Retinal pigment epithelial cell (primary cell): ENCODE measurements around the gene C1QTNF12.

Source experiments
- DNase-seq: peaks from one replicate; pipeline ENCODE4 v3.0.0-alpha.2; 2010; ENCODE audit warnings: low read depth
- H3K4me3 ChIP-seq: 2 replicates; pipeline ENCODE4 v1.5.1; 2011; ENCODE audit warnings: mild to moderate bottlenecking, low read length, control low read depth, moderate library complexity
- CTCF ChIP-seq: conservative IDR thresholded peaks from 2 replicates; pipeline ENCODE4 v1.5.1; 2011; ENCODE audit warnings: low read depth, low read length, control low read depth, inconsistent platforms

Gene C1QTNF12

GRCh38 chr1:1233567-1233892, 13.0 kb downstream of the C1QTNF12 start:
- TF ChIP-seq CTCF = no peak
- no peak overlapping the region for H3K4me3 ChIP-seq
- DNase-seq = no peak

GRCh38 chr1:1232796-1233566, 13.5 kb downstream of the C1QTNF12 start:
- DNase-seq = no peak
- no peak overlapping the region for H3K4me3 ChIP-seq
- TF ChIP-seq CTCF = no peak

GRCh38 chr1:1232208-1232795, 14.2 kb downstream of the C1QTNF12 start, which contains the start of gene B3GALT6:
B3GALT6 (plus strand) TSS chr1:1232237; CDS start chr1:1232279, 42 bp downstream.
- no peak for DNase-seq
- peak within 1 kb of the TSS; percentile 77 for H3K4me3 ChIP-seq
- no peak for TF ChIP-seq CTCF

GRCh38 chr1:1231400-1232207, 14.9 kb downstream of the C1QTNF12 start, which contains the start of gene SDF4:
SDF4 (minus strand) TSS chr1:1232001; CDS start chr1:1228772, 3,229 bp downstream.
- TF ChIP-seq CTCF = no peak
- peak within 1 kb of the TSS; percentile 77 for H3K4me3 ChIP-seq
- DNase-seq = peak; percentile 82

GRCh38 chr1:1230656-1231399, 15.7 kb downstream of the C1QTNF12 start:
- H3K4me3 ChIP-seq = peak overlapping the region; percentile 77
- peak; percentile 35 for DNase-seq
- peak; percentile 44 for TF ChIP-seq CTCF

- no peak overlapping the region for H3K4me3 ChIP-seq
- no peak for TF ChIP-seq CTCF
- DNase-seq = no peak
Measured at GRCh38 chr1:1229770-1230169, 16.8 kb downstream of the C1QTNF12 start.
